Measurements from ENCODE around the gene MFAP1. TPM values are rescaled to one million over a fixed set of nuclear protein-coding genes. Genes with fewer than 3 reads are reported as not detected.
"Not testable (repeated sequence)": the region's sequence is repeated elsewhere in the genome, so short reads cannot be mapped to it uniquely, and the experiment has no call there.

MFAP1 gene
- total RNA-seq, 1 experiment from 2014 or later = 44.7 TPM

DNA sequence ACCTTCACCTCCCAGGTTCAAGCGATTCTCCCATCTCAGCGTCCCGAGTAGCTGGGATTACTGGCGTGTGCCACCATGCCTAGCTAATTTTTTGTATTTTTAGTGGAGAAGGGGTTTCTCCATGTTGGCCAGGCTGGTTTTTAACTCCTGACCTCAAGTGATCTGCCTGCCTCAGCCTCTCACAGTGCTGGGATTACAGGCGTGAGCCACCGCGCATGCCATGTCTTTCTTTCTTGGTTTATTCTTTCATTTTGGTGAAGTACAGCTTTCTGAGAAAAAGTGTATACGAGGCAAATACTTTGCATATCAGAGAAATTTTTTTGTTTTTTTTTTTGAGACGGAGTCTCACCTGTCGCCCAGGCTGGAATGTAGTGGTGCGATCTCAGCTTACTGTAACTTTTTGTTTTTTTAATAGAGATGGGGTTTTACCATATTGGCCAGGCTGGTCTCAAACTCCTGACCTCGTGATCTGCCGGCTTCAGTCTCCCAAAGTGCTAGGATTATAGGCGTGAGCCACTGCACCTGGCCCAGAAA is 7.1 kb upstream of the MFAP1 start:
- H3K4me3 Mint-ChIP-seq; H3K79me1 ChIP-seq (ENCODE audit: insufficient read depth, low read depth, low read length, poor library complexity, severe bottlenecking); H3K27me3 Mint-ChIP-seq (ENCODE audit: low read depth); H3K56ac ChIP-seq (ENCODE audit: insufficient read length, low read depth, low read length); H2BK120ac ChIP-seq (ENCODE audit: low read depth, low read length, poor library complexity, severe bottlenecking); H2BK20ac ChIP-seq (ENCODE audit: low read depth, low read length, poor library complexity, severe bottlenecking); H3K27me3 ChIP-seq (ENCODE audit: insufficient read depth, low read length); H2BK5ac ChIP-seq (ENCODE audit: insufficient read length, low read length); H2AK5ac ChIP-seq (ENCODE audit: insufficient read length, low read length); H3K23ac ChIP-seq (ENCODE audit: insufficient read length, low read depth, low read length); H3T11ph ChIP-seq (ENCODE audit: low read length); DNase-seq; H4K8ac ChIP-seq (replicated peaks; ENCODE audit: insufficient read length, low read depth, low read length); H4K20me1 ChIP-seq (ENCODE audit: control insufficient read depth, insufficient read depth, insufficient read length); H3K9me3 Mint-ChIP-seq; H3K18ac ChIP-seq (ENCODE audit: insufficient read length, low read depth, low read length); H3K14ac ChIP-seq (ENCODE audit: insufficient read depth, low read length); H2BK12ac ChIP-seq (ENCODE audit: insufficient read length, low read depth, low read length); H4K91ac ChIP-seq (ENCODE audit: insufficient read length, low read depth, low read length); H3K79me2 ChIP-seq (ENCODE audit: insufficient read depth, low read length); H3K27ac ChIP-seq (ENCODE audit: insufficient read length, low read depth, low read length); H3K9ac ChIP-seq (ENCODE audit: extremely low read depth, insufficient read length, low read length); H2AFZ ChIP-seq (ENCODE audit: low read length); H3K4ac ChIP-seq (ENCODE audit: low read depth, low read length); H2BK15ac ChIP-seq (ENCODE audit: low read depth, low read length); H3K4me2 ChIP-seq (ENCODE audit: insufficient read depth, insufficient read length, low read length); H4K5ac ChIP-seq (ENCODE audit: insufficient read length, low read depth, low read length); H3K9me3 ChIP-seq (ENCODE audit: control insufficient read depth, low read depth, low read length); H3K23me2 ChIP-seq (ENCODE audit: insufficient read length, low read depth, low read length, poor library complexity, severe bottlenecking); H3K4me1 ChIP-seq (ENCODE audit: insufficient read depth, low read length): not testable (repeated sequence)
- Mint-ChIP-seq H3K4me1 (peaks cover 10 to 14% of the 10 kb centered on the region in 2 experiments), H3K27ac (peak overlapping the region in 1 of 3 experiments; percentile 34; a peak in 3 of 7 replicates), H3K36me3 (ENCODE audit: insufficient read depth in 1 of 3, low read depth in 3 of 3) (peaks cover 17 to 53% (median 47%) of the 10 kb centered on the region in 3 experiments)
- no CpG with 5 or more reads among the region's 14 CpGs for WGBS (ENCODE audit: extremely low coverage, insufficient read length, low lambda C conversion rate)

- not testable (repeated sequence) for H3K23me2 ChIP-seq (ENCODE audit: insufficient read length, low read depth, low read length, poor library complexity, severe bottlenecking); H3K4me3 Mint-ChIP-seq; H3K23ac ChIP-seq (ENCODE audit: insufficient read length, low read depth, low read length); H3K4ac ChIP-seq (ENCODE audit: low read depth, low read length); H3T11ph ChIP-seq (ENCODE audit: low read length); H3K4me2 ChIP-seq (ENCODE audit: insufficient read depth, insufficient read length, low read length); H4K91ac ChIP-seq (ENCODE audit: insufficient read length, low read depth, low read length); H3K56ac ChIP-seq (ENCODE audit: insufficient read length, low read depth, low read length); H3K27me3 ChIP-seq (ENCODE audit: insufficient read depth, low read length); H2BK12ac ChIP-seq (ENCODE audit: insufficient read length, low read depth, low read length); H4K5ac ChIP-seq (ENCODE audit: insufficient read length, low read depth, low read length); H2BK120ac ChIP-seq (ENCODE audit: low read depth, low read length, poor library complexity, severe bottlenecking); H3K18ac ChIP-seq (ENCODE audit: insufficient read length, low read depth, low read length); H2AK5ac ChIP-seq (ENCODE audit: insufficient read length, low read length); H4K20me1 ChIP-seq (ENCODE audit: control insufficient read depth, insufficient read depth, insufficient read length); H3K4me1 ChIP-seq (ENCODE audit: insufficient read depth, low read length); H3K9me3 Mint-ChIP-seq; H2BK5ac ChIP-seq (ENCODE audit: insufficient read length, low read length); H3K27ac ChIP-seq (ENCODE audit: insufficient read length, low read depth, low read length); H2BK20ac ChIP-seq (ENCODE audit: low read depth, low read length, poor library complexity, severe bottlenecking); H2BK15ac ChIP-seq (ENCODE audit: low read depth, low read length); H2AFZ ChIP-seq (ENCODE audit: low read length); H3K79me1 ChIP-seq (ENCODE audit: insufficient read depth, low read depth, low read length, poor library complexity, severe bottlenecking); H3K79me2 ChIP-seq (ENCODE audit: insufficient read depth, low read length); H3K27ac Mint-ChIP-seq; DNase-seq; H4K8ac ChIP-seq (replicated peaks; ENCODE audit: insufficient read length, low read depth, low read length); H3K9ac ChIP-seq (ENCODE audit: extremely low read depth, insufficient read length, low read length); H3K14ac ChIP-seq (ENCODE audit: insufficient read depth, low read length); H3K27me3 Mint-ChIP-seq (ENCODE audit: low read depth); H3K9me3 ChIP-seq (ENCODE audit: control insufficient read depth, low read depth, low read length)
- H3K36me3 Mint-ChIP-seq (ENCODE audit: insufficient read depth in 1 of 3, low read depth in 3 of 3) = peaks cover 13 to 46% (median 39%) of the 10 kb centered on the region in 3 experiments
- peaks cover 10 to 14% of the 10 kb centered on the region in 2 experiments for H3K4me1 Mint-ChIP-seq
- no CpG with 5 or more reads among the region's 9 CpGs for WGBS (ENCODE audit: extremely low coverage, insufficient read length, low lambda C conversion rate)
Measured at GRCh38 chr15:43830691-43831275, 6.3 kb upstream of the MFAP1 start.

All from H9 (cell line).